ENCODE results near the gene CRABP1.
A peak's percentile ranks its signal among the peaks of the same experiment; 100 is the strongest.

CRABP1 gene

GRCh38 chr15:78347586-78348543, 7.7 kb downstream of the CRABP1 start:
- peak; percentile 48 for DNase-seq

DNA sequence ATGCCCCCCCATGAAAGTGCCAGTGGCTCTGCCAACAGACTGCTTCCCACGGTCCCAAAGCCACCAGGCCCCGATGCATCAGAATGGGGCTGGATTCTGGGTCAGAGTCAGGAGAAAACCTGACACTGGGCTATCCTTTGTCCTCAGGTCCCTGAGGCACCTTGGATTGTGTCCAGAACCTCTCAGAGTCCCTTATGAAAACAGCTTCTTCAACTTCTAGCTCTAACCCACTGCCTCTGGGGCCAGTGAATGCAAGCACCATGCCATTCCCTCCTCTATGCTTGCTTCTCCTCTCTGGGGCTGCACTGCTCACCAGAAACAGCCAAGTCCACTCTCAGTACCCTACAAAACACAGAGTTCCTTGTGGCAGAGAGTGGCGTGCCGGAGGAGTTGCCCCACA, 9.9 kb downstream of the CRABP1 start:
- no peak for DNase-seq

DNA sequence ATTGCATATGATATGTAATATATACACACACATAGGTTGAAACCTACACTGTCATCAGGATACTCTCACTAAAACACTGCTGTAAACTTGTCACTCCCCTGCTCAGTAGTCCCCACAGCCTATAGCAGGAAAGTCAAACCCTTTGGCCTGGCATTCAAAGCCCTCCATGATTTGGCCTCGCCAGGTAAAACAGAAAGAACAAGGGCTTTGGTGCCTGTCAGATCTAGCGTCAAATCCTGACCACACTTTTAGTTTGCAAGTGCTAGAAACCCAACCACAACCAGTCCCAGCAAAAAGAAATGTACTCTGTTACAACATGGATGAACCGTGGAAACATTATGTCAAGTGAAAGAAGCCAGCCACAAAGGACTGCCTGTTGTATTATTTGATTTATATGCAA, 11.4 kb downstream of the CRABP1 start:
- DNase-seq: no peak

GRCh38 chr15:78353093-78353492, 12.9 kb downstream of the CRABP1 start:
- peak; percentile 23 for DNase-seq

DNA sequence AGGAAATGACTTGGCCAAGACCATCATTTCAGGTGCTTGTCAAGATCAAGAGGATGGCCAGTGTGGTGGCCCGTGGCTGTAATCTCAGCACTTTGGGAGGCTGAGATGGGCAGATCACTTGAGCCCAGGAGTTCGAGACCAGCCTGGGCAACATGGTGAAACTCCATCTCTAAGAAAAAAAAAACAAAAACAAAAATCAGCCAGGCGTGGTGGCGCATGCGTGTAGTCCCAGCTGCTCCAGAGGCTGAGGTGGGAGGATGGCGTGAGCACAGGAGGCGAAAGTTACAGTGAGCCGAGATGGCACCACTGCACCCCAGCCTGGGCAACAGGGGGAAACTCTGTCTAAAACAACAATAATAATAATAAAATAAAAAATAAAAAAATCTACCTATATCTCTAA, 15.0 kb downstream of the CRABP1 start:
- DNase-seq: no peak

GRCh38 chr15:78358102-78358870, 18.1 kb downstream of the CRABP1 start:
- DNase-seq: peak; percentile 29

DNA sequence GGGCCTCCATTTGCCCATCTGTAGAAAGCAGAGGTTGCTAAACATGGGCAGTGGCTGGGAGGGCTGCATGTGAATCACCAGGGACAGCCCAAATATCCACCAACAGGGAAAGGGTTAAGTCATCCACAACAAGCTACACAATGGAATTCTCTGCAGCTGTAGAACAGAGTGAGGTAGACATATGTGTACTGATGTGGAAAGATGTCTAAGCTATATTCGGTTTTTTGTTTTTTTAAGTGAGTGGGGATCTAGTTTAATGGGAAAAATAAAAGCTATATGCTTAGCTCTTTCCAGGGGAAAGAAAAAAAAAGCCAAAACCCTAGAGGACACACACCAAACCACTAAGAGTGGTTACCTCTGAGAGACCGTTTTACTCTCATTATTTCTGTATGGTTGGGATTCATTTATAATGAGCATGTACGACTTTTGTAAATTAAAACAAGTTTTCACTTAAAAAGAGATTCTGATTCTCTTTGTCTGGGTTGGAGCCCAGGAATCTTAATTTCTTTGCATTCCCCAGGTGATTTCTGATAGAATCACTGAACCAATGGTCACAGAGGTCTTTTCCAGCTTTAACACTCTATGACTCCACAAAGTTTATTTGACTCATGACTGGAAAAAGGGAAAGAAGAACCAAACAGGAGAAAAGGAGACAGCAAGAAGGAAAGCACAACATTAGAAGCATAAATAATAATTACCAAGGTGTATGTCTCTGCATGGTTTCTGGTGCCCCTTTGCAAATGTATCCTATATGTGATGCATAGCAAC, 19.1 kb downstream of the CRABP1 start:
- no peak for DNase-seq

- DNase-seq: peak; percentile 48
Observed at GRCh38 chr15:78360367-78360801, 20.2 kb downstream of the CRABP1 start.

- DNase-seq: no peak
Observed at GRCh38 chr15:78360958-78361718, 21.0 kb downstream of the CRABP1 start.

GRCh38 chr15:78361771-78362506, 21.8 kb downstream of the CRABP1 start:
- DNase-seq: no peak

DNA sequence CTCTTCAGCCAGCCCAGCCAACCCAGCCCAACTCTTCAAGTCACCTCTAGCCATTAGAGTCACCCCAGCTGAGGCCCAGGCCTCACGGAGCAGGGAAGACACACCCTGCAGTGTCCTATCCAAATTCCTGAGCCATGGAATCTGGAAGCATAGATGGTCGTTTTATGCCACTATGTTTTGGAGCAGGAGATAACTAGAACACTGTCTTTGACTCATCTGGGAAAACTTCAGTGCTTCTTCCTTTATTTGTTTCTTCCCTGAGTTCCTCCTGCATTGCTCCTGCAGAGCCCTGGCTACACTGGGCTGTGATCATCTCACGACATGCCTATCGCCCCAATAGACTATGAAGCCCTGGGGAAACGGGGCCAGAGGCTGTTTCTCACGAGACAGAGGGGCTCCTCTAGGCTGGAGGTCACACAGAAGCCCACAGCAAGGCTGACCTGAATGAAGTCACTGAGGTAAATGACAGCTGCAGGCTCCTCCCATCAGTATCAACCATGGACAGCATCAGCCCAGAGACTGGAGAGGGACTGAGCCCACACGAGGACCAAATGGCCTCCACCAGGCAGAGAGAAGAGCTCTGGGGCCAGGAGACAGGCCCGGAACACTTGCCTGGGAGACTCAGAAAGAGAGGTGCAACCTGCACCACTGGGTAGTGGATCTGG, 22.7 kb downstream of the CRABP1 start:
- no peak for DNase-seq

DNA sequence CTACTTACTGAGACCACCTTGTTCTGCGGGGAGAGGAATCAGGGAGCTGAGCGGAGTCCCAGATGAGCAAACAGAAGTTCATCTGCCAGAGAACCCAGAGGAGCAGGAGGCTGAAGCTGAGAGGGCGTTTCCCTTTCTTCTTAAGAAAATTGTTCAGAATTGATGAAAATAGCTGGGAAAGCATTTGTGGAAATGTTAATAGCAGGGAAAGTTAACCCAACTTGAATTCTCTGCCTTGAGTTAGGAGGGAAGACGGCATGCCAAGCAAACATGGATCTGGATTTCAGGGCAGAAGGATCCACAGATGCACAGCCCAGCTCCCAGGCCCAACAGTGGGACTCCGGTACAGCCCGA, 23.2 kb downstream of the CRABP1 start:
- no peak for DNase-seq

- DNase-seq: no peak
Observed at GRCh38 chr15:78364233-78364632, 24.1 kb downstream of the CRABP1 start.

- peak; percentile 19 for DNase-seq
Observed at GRCh38 chr15:78365917-78366316, 25.8 kb downstream of the CRABP1 start.

GRCh38 chr15:78366342-78366741, 26.2 kb downstream of the CRABP1 start:
- no peak for DNase-seq

- no peak for DNase-seq
Observed at GRCh38 chr15:78368651-78369050, 28.5 kb downstream of the CRABP1 start.

GRCh38 chr15:78369161-78369560, 29.0 kb downstream of the CRABP1 start:
- DNase-seq: no peak

- DNase-seq: no peak
Observed at GRCh38 chr15:78370013-78370412, 29.9 kb downstream of the CRABP1 start.

GRCh38 chr15:78372880-78373279, 32.7 kb downstream of the CRABP1 start:
- DNase-seq: no peak

DNA sequence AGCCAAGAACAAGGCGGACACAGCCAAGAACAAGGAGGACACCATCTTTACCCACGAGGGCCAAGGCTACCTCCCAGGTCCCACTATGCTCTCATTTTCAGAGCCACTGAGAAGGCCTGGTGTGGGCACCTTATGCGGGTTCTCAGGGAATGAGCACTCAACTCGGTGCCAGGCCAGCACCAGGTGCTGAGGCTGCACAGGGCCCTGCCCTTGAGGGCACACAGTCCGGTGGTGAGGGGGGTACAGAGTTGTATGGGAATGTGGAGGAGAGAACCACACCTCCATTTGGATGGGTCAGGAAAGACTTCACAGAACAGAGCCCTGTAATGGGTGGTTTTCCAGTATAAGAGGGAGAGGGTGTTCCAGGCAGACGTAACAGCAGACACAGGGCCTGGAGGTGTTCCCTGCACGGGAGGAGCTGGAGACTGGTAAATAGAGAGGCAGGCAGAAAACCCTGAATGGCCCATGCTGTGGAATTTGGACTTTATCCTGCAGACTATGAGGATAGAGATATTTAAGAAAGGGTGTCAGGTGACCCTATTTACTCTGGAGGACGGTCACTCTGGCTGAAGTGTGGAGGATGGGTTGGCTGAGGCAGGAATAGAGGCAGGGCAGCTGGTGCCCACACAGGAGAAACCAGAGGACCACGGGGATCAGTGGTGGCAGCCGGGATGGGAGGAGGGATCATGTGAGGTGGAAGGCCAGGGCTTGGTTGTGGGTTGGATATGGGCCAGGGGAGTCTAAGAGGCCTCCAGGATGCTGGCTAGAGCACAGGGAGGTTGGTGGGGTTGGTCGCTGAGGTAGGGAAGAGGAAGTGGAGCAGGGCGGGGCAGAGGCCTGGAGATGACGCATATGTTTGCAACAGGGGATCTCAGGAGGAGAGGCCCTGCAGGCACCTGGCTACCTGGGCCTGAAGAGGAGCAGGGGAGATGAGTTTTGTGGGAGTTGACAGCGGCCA, 34.6 kb downstream of the CRABP1 start:
- DNase-seq: no peak
